Naive thymus-derived CD4-positive, alpha-beta T cell (primary cell): ENCODE data around the gene ARPC1A. TPM values are rescaled to one million over a fixed set of nuclear protein-coding genes. Genes with fewer than 3 reads are reported as not detected.

Source experiments
- ATAC-seq: fragments of 150-1000 bp; cut with Tn5 transposase; 2 replicates; pipeline ENCODE4 v1.10.0; 2021; ENCODE audit warnings: mild to moderate bottlenecking, moderate library complexity
- CTCF ChIA-PET: fragments of 350-600 bp; sonication (Branson Sonifier 250); formaldehyde crosslinking; loops from one replicate; lab custom pipeline; 2021; ENCODE audit warnings: antibody characterized with exemption; lab: Charles Lee
- POLR2A ChIA-PET: fragments of 350-600 bp; sonication (Branson Sonifier 250); formaldehyde crosslinking; loops from one replicate; lab custom pipeline; 2021; ENCODE audit warnings: antibody characterized with exemption, inconsistent platforms; lab: Charles Lee
- DNase-seq, 9 donors: peaks; one replicate each; pipeline versions ENCODE4 v3.0.0 to v3.0.0-alpha.2; 2020 to 2022; ENCODE audit warnings: mixed read lengths in 1 of 9
- H3K27ac ChIP-seq: one replicate; pipeline ENCODE4 v1.7.0; 2013; ENCODE audit warnings: mild to moderate bottlenecking, low read depth, low read length, moderate library complexity
- H3K27me3 ChIP-seq, 2 donors: one replicate each; pipeline ENCODE4 v1.7.0; 2013; ENCODE audit warnings: low read length in 2 of 2, mild to moderate bottlenecking in 2 of 2, moderate library complexity in 2 of 2; ENCODE audit not compliant: control insufficient read depth in 2 of 2, insufficient read depth in 2 of 2
- H3K36me3 ChIP-seq, 3 experiments: 1 replicate in 2 of 3; 2 replicates in 1 of 3; pipeline ENCODE4 v1.7.0; 2013; ENCODE audit warnings: low read length in 3 of 3, mild to moderate bottlenecking in 3 of 3, moderate library complexity in 1 of 3; ENCODE audit not compliant: insufficient read depth in 3 of 3, control insufficient read depth in 2 of 3
- H3K4me1 ChIP-seq, 2 donors: one replicate each; pipeline ENCODE4 v1.7.0; 2013; ENCODE audit warnings: low read length in 2 of 2, mild to moderate bottlenecking in 2 of 2, moderate library complexity in 1 of 2; ENCODE audit not compliant: control insufficient read depth in 2 of 2, insufficient read depth in 2 of 2
- H3K4me3 ChIP-seq: 2 replicates; pipeline ENCODE4 v1.7.0; 2013; ENCODE audit warnings: mild to moderate bottlenecking, low read length
- H3K9me3 ChIP-seq, 3 experiments: 1 replicate in 2 of 3; 2 replicates in 1 of 3; pipeline ENCODE4 v1.7.0; 2013; ENCODE audit warnings: low read length in 3 of 3; ENCODE audit not compliant: control insufficient read depth in 2 of 3
- H3K27ac Mint-ChIP-seq, 9 donors: one replicate each; pipeline ENCODE4 v1.8.0; 2020 to 2022; ENCODE audit warnings: mixed read lengths in 9 of 9, mild to moderate bottlenecking in 8 of 9, moderate library complexity in 5 of 9, inconsistent platforms in 2 of 9
- H3K27me3 Mint-ChIP-seq, 5 donors: one replicate each; pipeline ENCODE4 v1.8.0; 2021 to 2022; ENCODE audit warnings: mixed read lengths in 5 of 5, mild to moderate bottlenecking in 1 of 5
- H3K36me3 Mint-ChIP-seq, 5 donors: one replicate each; pipeline ENCODE4 v1.8.0; 2020 to 2022; ENCODE audit warnings: mixed read lengths in 5 of 5, mild to moderate bottlenecking in 3 of 5, inconsistent platforms in 1 of 5
- H3K4me1 Mint-ChIP-seq, 7 donors: one replicate each; pipeline ENCODE4 v1.8.0; 2020 to 2022; ENCODE audit warnings: mixed read lengths in 7 of 7, mild to moderate bottlenecking in 3 of 7, inconsistent platforms in 1 of 7
- H3K4me3 Mint-ChIP-seq, 10 donors: one replicate each; pipeline ENCODE4 v1.8.0; 2020 to 2022; ENCODE audit warnings: mild to moderate bottlenecking in 10 of 10, mixed read lengths in 10 of 10, moderate library complexity in 6 of 10, inconsistent platforms in 2 of 10
- H3K9me3 Mint-ChIP-seq, 11 donors: one replicate each; pipeline ENCODE4 v1.8.0; 2020 to 2022; ENCODE audit warnings: mixed read lengths in 11 of 11, mild to moderate bottlenecking in 4 of 11, inconsistent platforms in 1 of 11, moderate library complexity in 1 of 11
- intact Hi-C, 2 donors: fragments of 100-400 bp; cut with micrococcal nuclease; formaldehyde crosslinking; loops; one replicate each; pipeline ENCODE4 v1.15.1; 2023
- polyA plus RNA-seq, 2 donors: library from polyadenylated mRNA; unstranded; fragments of 300-500 nt; fragmentation: Illumina TruSeq; gene quantifications; one replicate each; pipeline ENCODE4 v1.2.3, GENCODE V29; 2021
- total RNA-seq, 6 experiments: library from RNA in 5 of 6; stranded (reverse) in 5 of 6; gene quantifications; 1 replicate in 5 of 6; 2 replicates in 1 of 6; pipeline ENCODE4 v1.2.3 and lab custom pipeline; 2021 to 2026

ARPC1A gene
- total and polyA plus RNA-seq, 7 experiments from 2014 or later: 28.1 to 101 (median 53.4) TPM

GRCh38 chr7:99368750-99369389 lies 43.2 kb downstream of the ARPC1A start:
- DNase-seq (no peak), ATAC-seq (no peak)
- Histone ChIP-seq H3K4me3 (no peak overlapping the region), H3K36me3 (peaks cover 7 to 32% (median 10%) of the 10 kb centered on the region in 3 experiments), H3K4me1 (no peaks in the 10 kb centered on the region), H3K9me3 (no peaks in the 10 kb centered on the region), H3K27ac (no peak overlapping the region), H3K27me3 (no peaks in the 10 kb centered on the region)
- POLR2A ChIA-PET: interaction anchor here (0.7 to 1.6 kb wide), 3 partner anchors 12 to 38 kb away, joined by 4 to 6 read pairs (median 5); no protein-coding TSS in a partner anchor
- peak overlapping the region in 6 of 9 donors; percentile 8 to 77 (median 54) for H3K27ac Mint-ChIP-seq
- no peak overlapping the region for H3K4me3 Mint-ChIP-seq
- no peaks in the 10 kb centered on the region for H3K27me3 Mint-ChIP-seq
- H3K36me3 Mint-ChIP-seq: peaks cover 0 to 7% (median 0%) of the 10 kb centered on the region in 5 donors
- CTCF ChIA-PET: interaction anchor here (0.6 to 0.7 kb wide), 3 partner anchors 12 to 22 kb away, joined by 3 to 4 read pairs (median 3); no protein-coding TSS in a partner anchor
- peaks cover 0 to 12% (median 6%) of the 10 kb centered on the region in 7 donors for H3K4me1 Mint-ChIP-seq
- no peaks in the 10 kb centered on the region for H3K9me3 Mint-ChIP-seq
- intact Hi-C loops: loop anchor here (5.0 kb wide), 2 partner anchors 42 to 468 kb away; partner anchors contain the start of gene ARPC1A (in 1 of the 2)

- intact Hi-C loops: loop anchor here (5.0 kb wide), 3 partner anchors 37 to 467 kb away; partner anchors contain the start of genes ARPC1A (in 2 of the 2), BUD31 (in 1 of the 2) and PDAP1 (in 1 of the 2)
- no peak overlapping the region for H3K27ac ChIP-seq
- Mint-ChIP-seq H3K4me1 (peaks cover 0 to 12% (median 6%) of the 10 kb centered on the region in 7 donors), H3K36me3 (peaks cover 0 to 7% (median 0%) of the 10 kb centered on the region in 5 donors), H3K4me3 (peak overlapping the region in 1 of 10 donors; percentile 14), H3K27ac (peak overlapping the region in 3 of 9 donors; percentile 18 to 43 (median 24)), H3K9me3 (no peaks in the 10 kb centered on the region), H3K27me3 (no peaks in the 10 kb centered on the region)
- no peaks in the 10 kb centered on the region for H3K4me1 ChIP-seq
- H3K4me3 ChIP-seq: no peak overlapping the region
- no peaks in the 10 kb centered on the region for H3K27me3 ChIP-seq
- DNase-seq (no peak), ATAC-seq (no peak)
- no peaks in the 10 kb centered on the region for H3K9me3 ChIP-seq
- ChIA-PET POLR2A (interaction anchor here (0.5 to 1.6 kb wide), 5 partner anchors 11 to 668 kb away, joined by 3 to 6 read pairs (median 4); no protein-coding TSS in a partner anchor), CTCF (interaction anchor here (0.6 kb wide), 1 partner anchor 11 kb away, joined by 3 read pairs; no protein-coding TSS in a partner anchor)
- H3K36me3 ChIP-seq: peaks cover 2 to 26% (median 7%) of the 10 kb centered on the region in 3 experiments
Measured at GRCh38 chr7:99369767-99370391, 44.2 kb downstream of the ARPC1A start.

GRCh38 chr7:99371376-99371920 lies 45.8 kb downstream of the ARPC1A start:
- POLR2A ChIA-PET: interaction anchor here (0.6 to 7.4 kb wide), 4 partner anchors 9 to 29 kb away, joined by 4 to 42 read pairs (median 6); no protein-coding TSS in a partner anchor
- H3K9me3 ChIP-seq: no peaks in the 10 kb centered on the region
- no peaks in the 10 kb centered on the region for H3K27me3 Mint-ChIP-seq

GRCh38 chr7:99372275-99373090 lies 46.8 kb downstream of the ARPC1A start:
- Mint-ChIP-seq H3K27ac (peak overlapping the region in 8 of 9 donors; percentile 56 to 94 (median 75)), H3K4me3 (peak overlapping the region; percentile 63 to 89 (median 82)), H3K27me3 (no peaks in the 10 kb centered on the region), H3K36me3 (peaks cover 0 to 4% (median 0%) of the 10 kb centered on the region in 5 donors), H3K4me1 (peaks cover 0 to 23% (median 20%) of the 10 kb centered on the region in 7 donors), H3K9me3 (peaks cover 0 to under 1% (median 0%) of the 10 kb centered on the region in 11 donors)
- no peak overlapping the region for H3K4me3 ChIP-seq
- intact Hi-C loops: loop anchor here in 1 of 2 donors (5.0 kb wide), 2 partner anchors 35 to 45 kb away; partner anchors contain the start of genes ARPC1A, BUD31 and PDAP1
- H3K36me3 ChIP-seq: peaks cover 0 to 9% (median 2%) of the 10 kb centered on the region in 3 experiments
- H3K4me1 ChIP-seq: peaks cover 11 to 18% of the 10 kb centered on the region in 2 donors
- no peak overlapping the region for H3K27ac ChIP-seq
- H3K27me3 ChIP-seq: no peaks in the 10 kb centered on the region
- DNase-seq: no peak
- POLR2A ChIA-PET: interaction anchor here (0.6 to 7.4 kb wide), 4 partner anchors 8 to 39 kb away, joined by 3 to 42 read pairs (median 5); no protein-coding TSS in a partner anchor
- no peaks in the 10 kb centered on the region for H3K9me3 ChIP-seq
- CTCF ChIA-PET: no interaction called here
- no peak for ATAC-seq

More at GRCh38 chr7:99371376-99371920, 45.8 kb downstream of the ARPC1A start:
- peaks cover 5 to 8% of the 10 kb centered on the region in 2 donors for H3K4me1 ChIP-seq
- ATAC-seq: no peak
- CTCF ChIA-PET: interaction anchor here (1.2 kb wide), 1 partner anchor 8 kb away, joined by 3 read pairs; no protein-coding TSS in a partner anchor
- no peak for DNase-seq
- H3K4me3 Mint-ChIP-seq: peak overlapping the region in 1 of 10 donors; percentile 74
- H3K36me3 ChIP-seq: peaks cover 0 to 17% (median 4%) of the 10 kb centered on the region in 3 experiments
- intact Hi-C loops: loop anchor here in 1 of 2 donors (5.0 kb wide), 2 partner anchors 36 to 44 kb away; partner anchors contain the start of genes ARPC1A, BUD31 and PDAP1
- H3K27ac Mint-ChIP-seq: peak overlapping the region in 3 of 9 donors; percentile 24 to 51 (median 38)
- H3K27me3 ChIP-seq: no peaks in the 10 kb centered on the region
- H3K36me3 Mint-ChIP-seq: peaks cover 0 to 4% (median 0%) of the 10 kb centered on the region in 5 donors
- peaks cover 0 to 15% (median 12%) of the 10 kb centered on the region in 7 donors for H3K4me1 Mint-ChIP-seq
- no peak overlapping the region for H3K4me3 ChIP-seq
- no peak overlapping the region for H3K27ac ChIP-seq
- no peaks in the 10 kb centered on the region for H3K9me3 Mint-ChIP-seq

- no peak for DNase-seq
- Histone ChIP-seq H3K4me1 (peaks cover 11 to 27% of the 10 kb centered on the region in 2 donors), H3K4me3 (peak overlapping the region; percentile 83), H3K36me3 (peaks cover 0 to 16% (median 9%) of the 10 kb centered on the region in 3 experiments), H3K9me3 (no peaks in the 10 kb centered on the region), H3K27me3 (no peaks in the 10 kb centered on the region), H3K27ac (peak overlapping the region; percentile 95)
- H3K36me3 Mint-ChIP-seq: peaks cover 0 to 8% (median 5%) of the 10 kb centered on the region in 5 donors
- H3K4me3 Mint-ChIP-seq: peak overlapping the region; percentile 71 to 89 (median 82)
- ChIA-PET CTCF (interaction anchor here (0.6 kb wide), 1 partner anchor 1322 kb away, joined by 5 read pairs; no protein-coding TSS in a partner anchor), POLR2A (interaction anchor here (0.8 to 7.4 kb wide), 6 partner anchors 7 to 35 kb away, joined by 3 to 62 read pairs (median 6); partner anchors contain the start of genes BUD31 and PDAP1)
- ATAC-seq: no peak
- peaks cover 0 to 1% (median 0%) of the 10 kb centered on the region in 11 donors for H3K9me3 Mint-ChIP-seq
- intact Hi-C loops: loop anchor here (1.0 to 5.0 kb wide), 10 partner anchors 8 to 231 kb away; partner anchors contain the start of genes BUD31 (in 2 of the 2), PDAP1 (in 2 of the 2), ARPC1A (in 1 of the 2) and CPSF4 (in 1 of the 2)
- no peaks in the 10 kb centered on the region for H3K27me3 Mint-ChIP-seq
- H3K27ac Mint-ChIP-seq: peak overlapping the region; percentile 56 to 94 (median 75)
- peaks cover 0 to 30% (median 27%) of the 10 kb centered on the region in 7 donors for H3K4me1 Mint-ChIP-seq
Measured at GRCh38 chr7:99373091-99374066, 47.7 kb downstream of the ARPC1A start.
